Transverse colon (tissue), 4 donors: ENCODE measurements around the gene HJV. TPM values are rescaled to one million over a fixed set of nuclear protein-coding genes. Genes with fewer than 3 reads are reported as not detected.

Source experiments
- DNase-seq: peaks from one replicate; pipeline ENCODE4 v3.0.0-alpha.2; 2019
- H3K27ac ChIP-seq, 4 donors: fragments of 200-600 bp; sonication (generic); 2 replicates each; pipeline ENCODE4 v1.5.1; 2016 to 2018; ENCODE audit warnings: inconsistent platforms in 4 of 4
- H3K27me3 ChIP-seq: fragments of 200-600 bp; sonication (generic); 2 replicates; pipeline ENCODE4 v1.5.1; 2017; ENCODE audit warnings: inconsistent platforms
- H3K36me3 ChIP-seq, 4 donors: fragments of 200-600 bp; sonication (generic); 2 replicates each; pipeline ENCODE4 v1.5.1; 2017 to 2019; ENCODE audit warnings: inconsistent platforms in 4 of 4
- H3K4me1 ChIP-seq, 4 donors: fragments of 200-600 bp; sonication (generic); 2 replicates each; pipeline ENCODE4 v1.5.1; 2017 to 2020; ENCODE audit warnings: inconsistent platforms in 4 of 4
- H3K4me3 ChIP-seq, 4 donors: fragments of 200-600 bp; sonication (generic); 1 replicate in 1 of 4; 2 replicates in 3 of 4; pipeline versions ENCODE4 v1.5.1 to v1.6.1; 2017 to 2019; ENCODE audit warnings: inconsistent platforms in 4 of 4
- H3K9me3 ChIP-seq, 2 donors: fragments of 200-600 bp; sonication (generic); 2 replicates each; pipeline ENCODE4 v1.5.1; 2017 to 2019; ENCODE audit warnings: inconsistent platforms in 2 of 2
- EP300 ChIP-seq: sonication (generic); formaldehyde crosslinking; IDR thresholded peaks from one replicate; pipeline ENCODE4 v1.6.1; 2017; ENCODE audit warnings: antibody characterized with exemption, low read depth
- POLR2A ChIP-seq: fragments of 450-650 bp; IDR thresholded peaks from one replicate; pipeline ENCODE4 v1.6.1; 2016; ENCODE audit warnings: antibody characterized with exemption, mild to moderate bottlenecking, moderate library complexity
- POLR2AphosphoS5 ChIP-seq, 3 donors: sonication (generic); formaldehyde crosslinking; IDR thresholded peaks; one replicate each; pipeline ENCODE4 v1.6.1; 2016; ENCODE audit warnings: antibody characterized with exemption in 3 of 3
- WGBS, 2 donors: methylation state at CpG; one replicate each; pipeline ENCODE4 v1.1.5; 2018; ENCODE audit warnings: low coverage in 1 of 2; 5-methylcytosine and 5-hydroxymethylcytosine counted together
- in situ Hi-C, 4 donors: fragments of 200-750 bp; cut with MboI; loops; one replicate each; pipeline versions ENCODE4 v1.15.0 to v1.15.1; 2017; ENCODE audit warnings: low sequenced_read_pairs in 3 of 4, low pct_ligation_motif_present in 1 of 4, low pct_unique_long_range_greater_than_20kb in 1 of 4
- intact Hi-C: fragments of 100-400 bp; cut with DNase I; formaldehyde crosslinking; loops from one replicate; pipeline ENCODE4 v1.15.1; 2023; ENCODE audit warnings: low total_unique reads
- total RNA-seq, 4 donors: library from RNA; depleted of rRNA; stranded (reverse); fragments of >200 nt; gene quantifications; one replicate each; pipeline ENCODE4 v1.1.0, GENCODE V29; 2016
- TF ChIP-seq, protein P1 (sequence below), 5 experiments: fragments of 200-600 bp in 3 of 5; fragments of 450-650 bp in 2 of 5; sonication (generic) in 3 of 5; IDR thresholded peaks; 1 replicate in 2 of 5; 2 replicates in 3 of 5; pipeline ENCODE4 v1.5.1; 2016 to 2017; ENCODE audit warnings: antibody characterized with exemption in 5 of 5, inconsistent platforms in 3 of 5, mild to moderate bottlenecking in 2 of 5, moderate library complexity in 1 of 5

The HJV gene
- total RNA-seq, 4 donors from 2014 or later: 0.27 TPM; not detected in 3

DNA sequence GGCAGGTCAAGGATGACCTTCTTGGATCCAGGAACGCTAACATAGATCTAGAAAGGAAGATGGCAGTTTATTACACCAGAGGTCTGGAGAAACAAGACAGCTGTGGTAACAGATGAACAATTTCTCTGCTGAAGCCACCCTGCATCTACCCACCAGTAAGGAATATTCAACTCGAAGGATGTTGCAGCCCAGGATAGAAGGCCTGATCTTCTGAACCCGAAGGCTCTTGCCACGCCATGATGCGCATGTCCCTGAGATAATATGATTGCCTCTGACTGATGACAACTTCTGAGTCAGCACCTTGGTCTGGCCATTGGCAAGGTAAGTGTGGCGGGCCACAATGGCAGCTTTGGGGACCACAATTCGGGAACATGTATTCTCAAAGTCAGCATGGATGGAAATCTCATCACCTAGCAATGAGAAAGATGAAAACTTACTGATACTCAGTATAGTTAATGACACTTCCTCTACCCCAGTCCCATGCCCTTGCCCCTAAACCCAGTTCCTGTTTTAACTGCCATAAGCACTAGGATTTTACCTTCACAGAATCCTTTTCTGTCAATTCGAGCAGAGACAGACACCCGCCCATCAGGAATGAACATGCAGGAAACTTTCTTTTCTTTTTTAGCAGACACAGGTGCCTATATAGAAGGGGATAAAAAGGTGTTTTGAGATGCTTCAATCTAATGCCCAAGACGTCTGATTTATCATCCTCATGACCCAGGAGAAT lies 27.0 kb downstream of the HJV start:
- intact Hi-C loops: no loop called here
- WGBS, 2 donors: 16% methylated on average over 10 of the region's 10 CpGs; no CpG with 5 or more reads in 1 of the 2 donors
- TF ChIP-seq POLR2A (no peak), POLR2AphosphoS5 (IDR thresholded peaks at IDR 0.05) (peak in 2 of 3 donors; percentile 47 to 93)
- peaks cover 2 to 56% (median 46%) of the 10 kb centered on the region in 4 donors for H3K4me1 ChIP-seq
- H3K36me3 ChIP-seq: peaks cover 7 to 40% (median 20%) of the 10 kb centered on the region in 4 donors
- no peaks in the 10 kb centered on the region for H3K27me3 ChIP-seq
- peak overlapping the region; percentile 34 to 92 (median 74) for H3K4me3 ChIP-seq
- in situ Hi-C loops: no loop called here
- DNase-seq: no peak
- H3K27ac ChIP-seq: peak overlapping the region; percentile 96 to 99 (median 98)
- no peaks in the 10 kb centered on the region for H3K9me3 ChIP-seq

DNA sequence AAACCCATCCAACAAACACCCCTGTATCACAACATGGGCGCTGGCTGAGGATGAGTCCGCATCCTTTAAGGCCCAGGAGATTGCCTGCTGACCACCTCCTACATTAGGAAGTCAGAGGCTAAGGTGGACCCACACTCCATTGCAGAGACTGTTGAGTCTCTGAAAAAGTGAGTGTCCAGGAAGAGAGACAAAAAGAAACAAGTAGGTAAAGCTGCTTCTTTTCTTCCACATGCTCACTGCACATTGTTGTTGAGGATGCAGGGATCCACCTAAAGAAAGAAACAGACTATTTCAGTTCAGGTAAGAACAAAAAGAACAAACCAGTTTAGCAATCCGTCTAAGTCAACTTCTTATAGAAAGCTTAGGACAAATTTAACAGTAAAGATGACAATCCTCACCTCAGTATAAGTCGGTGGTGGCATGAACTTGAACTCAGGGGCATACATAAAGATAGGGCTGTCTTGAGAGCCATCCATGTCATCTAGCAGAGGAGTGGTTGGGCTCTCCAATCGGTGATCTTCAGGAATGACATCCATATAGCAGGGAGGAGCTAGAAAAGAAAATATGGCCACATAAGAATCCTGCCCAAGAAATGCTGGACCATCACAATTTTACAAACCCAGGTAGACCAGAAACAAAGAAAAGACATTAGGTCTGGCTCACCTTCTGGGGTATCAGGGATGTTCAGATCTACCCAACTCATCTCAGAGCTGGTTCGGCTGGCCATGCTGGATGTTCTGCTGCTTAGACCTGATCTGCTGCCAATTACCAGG lies 27.7 kb downstream of the HJV start:
- peaks cover 0 to 48% (median 39%) of the 10 kb centered on the region in 4 donors for H3K4me1 ChIP-seq
- H3K9me3 ChIP-seq: no peaks in the 10 kb centered on the region
- H3K36me3 ChIP-seq: peaks cover 7 to 40% (median 20%) of the 10 kb centered on the region in 4 donors
- TF ChIP-seq, protein P1, sequence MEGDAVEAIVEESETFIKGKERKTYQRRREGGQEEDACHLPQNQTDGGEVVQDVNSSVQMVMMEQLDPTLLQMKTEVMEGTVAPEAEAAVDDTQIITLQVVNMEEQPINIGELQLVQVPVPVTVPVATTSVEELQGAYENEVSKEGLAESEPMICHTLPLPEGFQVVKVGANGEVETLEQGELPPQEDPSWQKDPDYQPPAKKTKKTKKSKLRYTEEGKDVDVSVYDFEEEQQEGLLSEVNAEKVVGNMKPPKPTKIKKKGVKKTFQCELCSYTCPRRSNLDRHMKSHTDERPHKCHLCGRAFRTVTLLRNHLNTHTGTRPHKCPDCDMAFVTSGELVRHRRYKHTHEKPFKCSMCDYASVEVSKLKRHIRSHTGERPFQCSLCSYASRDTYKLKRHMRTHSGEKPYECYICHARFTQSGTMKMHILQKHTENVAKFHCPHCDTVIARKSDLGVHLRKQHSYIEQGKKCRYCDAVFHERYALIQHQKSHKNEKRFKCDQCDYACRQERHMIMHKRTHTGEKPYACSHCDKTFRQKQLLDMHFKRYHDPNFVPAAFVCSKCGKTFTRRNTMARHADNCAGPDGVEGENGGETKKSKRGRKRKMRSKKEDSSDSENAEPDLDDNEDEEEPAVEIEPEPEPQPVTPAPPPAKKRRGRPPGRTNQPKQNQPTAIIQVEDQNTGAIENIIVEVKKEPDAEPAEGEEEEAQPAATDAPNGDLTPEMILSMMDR (IDR thresholded peaks at IDR 0.05): peak in 2 of 5 experiments; percentile 5 to 8
- TF ChIP-seq POLR2A (peak; percentile 33), POLR2AphosphoS5 (IDR thresholded peaks at IDR 0.05) (peak in 2 of 3 donors; percentile 5 to 72), EP300 (no peak)
- 22 to 37% methylated on average over 5 to 6 of the region's 6 CpGs for WGBS, 2 donors
- H3K4me3 ChIP-seq: peak overlapping the region; percentile 34 to 92 (median 74)
- H3K27me3 ChIP-seq: no peaks in the 10 kb centered on the region
- intact Hi-C loops: no loop called here
- DNase-seq: no peak
- H3K27ac ChIP-seq: peak overlapping the region; percentile 96 to 99 (median 98)
- in situ Hi-C loops: no loop called here

DNA sequence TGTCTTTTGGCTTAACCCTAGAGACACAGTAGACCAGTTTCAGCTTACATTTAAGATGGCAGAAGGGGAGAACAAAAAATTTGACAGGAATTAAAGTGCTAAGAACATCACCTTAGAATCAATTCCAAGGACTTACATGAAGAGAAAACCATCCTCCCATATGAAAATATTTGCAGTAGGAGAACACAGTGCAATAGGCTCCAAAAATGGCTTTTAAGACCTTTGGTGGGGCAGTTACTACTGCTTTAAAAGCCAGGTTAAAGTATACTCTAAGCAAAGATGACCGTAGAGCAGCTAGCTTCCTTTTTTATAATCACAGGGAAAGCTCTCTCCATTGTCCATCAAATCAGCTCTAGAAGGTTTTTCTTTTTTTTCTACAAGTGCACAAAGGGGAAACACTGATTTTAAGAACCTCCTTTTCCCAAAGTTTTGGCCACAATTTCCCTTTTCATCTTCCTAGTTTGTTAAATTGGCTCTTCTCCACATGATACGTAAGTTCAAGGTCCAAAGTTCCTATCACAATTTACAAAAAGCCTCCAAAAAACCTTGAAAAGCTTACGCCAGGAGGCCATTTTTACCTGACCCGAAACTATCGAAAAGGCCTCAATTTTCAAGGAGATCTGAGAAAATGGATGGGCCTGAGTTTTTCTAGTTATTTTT lies 28.4 kb downstream of the HJV start:
- H3K4me1 ChIP-seq: peaks cover 0 to 41% (median 35%) of the 10 kb centered on the region in 4 donors
- H3K9me3 ChIP-seq: no peaks in the 10 kb centered on the region
- intact Hi-C loops: no loop called here
- H3K36me3 ChIP-seq: peaks cover 7 to 40% (median 20%) of the 10 kb centered on the region in 4 donors
- no peaks in the 10 kb centered on the region for H3K27me3 ChIP-seq
- DNase-seq: no peak
- in situ Hi-C loops: no loop called here
- peak overlapping the region; percentile 96 to 99 (median 98) for H3K27ac ChIP-seq
- TF ChIP-seq EP300: no peak
- no peak for TF ChIP-seq POLR2A
- TF ChIP-seq, protein P1 (IDR thresholded peaks at IDR 0.05): no peak
- TF ChIP-seq POLR2AphosphoS5 (IDR thresholded peaks at IDR 0.05): peak in 1 of 3 donors; percentile 1
- peak overlapping the region; percentile 34 to 92 (median 74) for H3K4me3 ChIP-seq
- WGBS, 2 donors: 27 to 34% methylated on average over 5 of the region's 5 CpGs

DNA sequence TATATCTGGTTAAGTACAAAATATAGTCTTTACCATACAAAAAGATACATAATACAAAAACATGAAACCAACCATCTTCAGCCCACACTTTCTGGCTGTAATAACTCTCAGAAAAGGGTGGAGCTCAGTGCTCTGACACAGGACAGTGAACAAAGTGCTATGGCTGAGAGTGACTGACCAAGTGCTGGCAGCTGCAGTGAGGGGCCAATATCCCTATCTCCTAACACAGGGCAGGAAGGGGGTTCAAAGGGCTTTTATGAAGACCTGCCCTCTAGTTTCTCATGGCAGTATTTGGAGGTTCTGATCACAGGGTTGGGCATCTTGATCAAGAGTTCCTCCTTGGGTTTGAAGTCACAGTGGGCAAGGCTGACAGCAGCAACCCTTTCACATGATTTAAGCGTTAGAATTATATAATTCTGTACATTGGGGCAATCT lies 29.0 kb downstream of the HJV start:
- intact Hi-C loops (no loop called here), in situ Hi-C loops (no loop called here)
- Histone ChIP-seq H3K4me3 (peak overlapping the region; percentile 34 to 92 (median 74)), H3K27ac (peak overlapping the region; percentile 96 to 99 (median 98)), H3K27me3 (no peaks in the 10 kb centered on the region), H3K36me3 (peaks cover 7 to 40% (median 20%) of the 10 kb centered on the region in 4 donors), H3K9me3 (no peaks in the 10 kb centered on the region), H3K4me1 (peaks cover 2 to 36% (median 30%) of the 10 kb centered on the region in 4 donors)
- 11 to 40% methylated on average over 1 of the region's 1 CpG for WGBS, 2 donors
- no peak for DNase-seq
- TF ChIP-seq POLR2AphosphoS5 (IDR thresholded peaks at IDR 0.05) (peak in 2 of 3 donors; percentile 45 to 87), POLR2A (peak; percentile 59)
- TF ChIP-seq, protein P1 (IDR thresholded peaks at IDR 0.05): no peak
